ENCODE data around the gene PIK3R5.

The PIK3R5 gene

DNA sequence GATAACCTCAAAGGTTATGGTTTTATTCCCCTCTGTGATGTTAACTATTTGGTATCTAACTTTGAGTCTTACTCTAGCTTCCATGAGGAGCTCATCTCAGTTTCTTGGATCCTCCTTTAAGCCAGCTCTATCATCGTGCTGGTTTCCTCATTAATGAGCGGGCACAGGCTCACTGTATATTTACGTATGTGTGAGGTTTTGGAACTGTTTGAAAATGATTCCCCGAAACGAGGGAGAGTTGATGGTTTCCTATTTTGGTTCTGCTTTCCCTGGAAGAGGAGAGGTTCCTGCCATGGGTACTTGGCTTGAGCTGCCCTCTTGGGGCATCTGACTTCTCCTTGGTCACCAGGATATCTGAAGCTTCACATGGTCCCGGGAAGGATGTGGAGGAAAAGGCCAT, 65.3 kb downstream of the PIK3R5 start:
- Histone ChIP-seq H3K27ac (ENCODE audit: low read length) (no peak overlapping the region), H3K36me3 (ENCODE audit: control insufficient read depth, low read depth, low read length) (no peaks in the 10 kb centered on the region), H3K9me3 (ENCODE audit: control insufficient read depth, low read depth, low read length) (no peaks in the 10 kb centered on the region), H3K27me3 (ENCODE audit: control insufficient read depth, insufficient read depth, low read length) (no peaks in the 10 kb centered on the region), H3K9ac (ENCODE audit: low read length) (no peak overlapping the region), H3K4me1 (ENCODE audit: control insufficient read depth, low read depth, low read length) (peaks cover 11% of the 10 kb centered on the region), H3K4me3 (ENCODE audit: low read length) (no peak overlapping the region)

DNA sequence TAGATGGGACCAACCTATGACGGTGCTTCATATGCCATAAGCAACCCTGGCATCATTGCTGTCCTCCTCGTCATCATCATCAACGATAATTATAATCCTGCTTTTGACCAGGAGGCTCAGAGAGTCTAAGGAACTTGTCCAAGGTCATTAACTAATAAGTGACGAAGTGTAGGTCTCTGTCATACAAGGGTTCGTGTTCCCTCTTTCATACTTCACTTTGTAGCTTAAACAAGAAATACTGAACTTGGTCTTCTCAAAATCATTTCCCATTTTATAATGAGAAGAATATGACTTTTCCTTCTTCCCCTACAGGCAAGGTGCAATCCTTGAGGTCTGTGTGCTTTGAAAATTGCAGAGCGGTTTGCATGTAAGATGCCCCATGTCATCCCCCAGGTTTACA, 66.9 kb downstream of the PIK3R5 start:
- Histone ChIP-seq H3K4me1 (ENCODE audit: control insufficient read depth, low read depth, low read length) (peaks cover 21% of the 10 kb centered on the region), H3K27ac (ENCODE audit: low read length) (no peak overlapping the region), H3K4me3 (ENCODE audit: low read length) (no peak overlapping the region), H3K9me3 (ENCODE audit: control insufficient read depth, low read depth, low read length) (no peaks in the 10 kb centered on the region), H3K9ac (ENCODE audit: low read length) (no peak overlapping the region), H3K36me3 (ENCODE audit: control insufficient read depth, low read depth, low read length) (no peaks in the 10 kb centered on the region), H3K27me3 (ENCODE audit: control insufficient read depth, insufficient read depth, low read length) (peaks cover 8% of the 10 kb centered on the region)

- H3K27me3 ChIP-seq (ENCODE audit: control insufficient read depth, insufficient read depth, low read length), result peaks cover 10% of the 10 kb centered on the region
- H3K27ac ChIP-seq (ENCODE audit: low read length), result no peak overlapping the region
- H3K4me3 ChIP-seq (ENCODE audit: low read length), result no peak overlapping the region
- H3K9me3 ChIP-seq (ENCODE audit: control insufficient read depth, low read depth, low read length), result no peaks in the 10 kb centered on the region
- H3K36me3 ChIP-seq (ENCODE audit: control insufficient read depth, low read depth, low read length), result no peaks in the 10 kb centered on the region
- H3K4me1 ChIP-seq (ENCODE audit: control insufficient read depth, low read depth, low read length), result peaks cover 25% of the 10 kb centered on the region
- H3K9ac ChIP-seq (ENCODE audit: low read length), result no peak overlapping the region
Measured at GRCh38 chr17:8898126-8898525, 67.4 kb downstream of the PIK3R5 start.

- H3K4me1 ChIP-seq (ENCODE audit: control insufficient read depth, low read depth, low read length), result peaks cover 28% of the 10 kb centered on the region
- H3K27me3 ChIP-seq (ENCODE audit: control insufficient read depth, insufficient read depth, low read length), result peaks cover 10% of the 10 kb centered on the region
- H3K9me3 ChIP-seq (ENCODE audit: control insufficient read depth, low read depth, low read length), result no peaks in the 10 kb centered on the region
- no peak overlapping the region for H3K9ac ChIP-seq (ENCODE audit: low read length)
- no peak overlapping the region for H3K4me3 ChIP-seq (ENCODE audit: low read length)
- H3K36me3 ChIP-seq (ENCODE audit: control insufficient read depth, low read depth, low read length), result no peaks in the 10 kb centered on the region
- H3K27ac ChIP-seq (ENCODE audit: low read length), result no peak overlapping the region
Measured at GRCh38 chr17:8896641-8897635, 68.6 kb downstream of the PIK3R5 start.

- Histone ChIP-seq H3K4me1 (ENCODE audit: control insufficient read depth, low read depth, low read length) (peaks cover 27% of the 10 kb centered on the region), H3K36me3 (ENCODE audit: control insufficient read depth, low read depth, low read length) (no peaks in the 10 kb centered on the region), H3K27ac (ENCODE audit: low read length) (no peak overlapping the region), H3K9me3 (ENCODE audit: control insufficient read depth, low read depth, low read length) (no peaks in the 10 kb centered on the region), H3K27me3 (ENCODE audit: control insufficient read depth, insufficient read depth, low read length) (peaks cover 10% of the 10 kb centered on the region), H3K4me3 (ENCODE audit: low read length) (no peak overlapping the region), H3K9ac (ENCODE audit: low read length) (no peak overlapping the region)
Measured at GRCh38 chr17:8896087-8896486, 69.4 kb downstream of the PIK3R5 start.

DNA sequence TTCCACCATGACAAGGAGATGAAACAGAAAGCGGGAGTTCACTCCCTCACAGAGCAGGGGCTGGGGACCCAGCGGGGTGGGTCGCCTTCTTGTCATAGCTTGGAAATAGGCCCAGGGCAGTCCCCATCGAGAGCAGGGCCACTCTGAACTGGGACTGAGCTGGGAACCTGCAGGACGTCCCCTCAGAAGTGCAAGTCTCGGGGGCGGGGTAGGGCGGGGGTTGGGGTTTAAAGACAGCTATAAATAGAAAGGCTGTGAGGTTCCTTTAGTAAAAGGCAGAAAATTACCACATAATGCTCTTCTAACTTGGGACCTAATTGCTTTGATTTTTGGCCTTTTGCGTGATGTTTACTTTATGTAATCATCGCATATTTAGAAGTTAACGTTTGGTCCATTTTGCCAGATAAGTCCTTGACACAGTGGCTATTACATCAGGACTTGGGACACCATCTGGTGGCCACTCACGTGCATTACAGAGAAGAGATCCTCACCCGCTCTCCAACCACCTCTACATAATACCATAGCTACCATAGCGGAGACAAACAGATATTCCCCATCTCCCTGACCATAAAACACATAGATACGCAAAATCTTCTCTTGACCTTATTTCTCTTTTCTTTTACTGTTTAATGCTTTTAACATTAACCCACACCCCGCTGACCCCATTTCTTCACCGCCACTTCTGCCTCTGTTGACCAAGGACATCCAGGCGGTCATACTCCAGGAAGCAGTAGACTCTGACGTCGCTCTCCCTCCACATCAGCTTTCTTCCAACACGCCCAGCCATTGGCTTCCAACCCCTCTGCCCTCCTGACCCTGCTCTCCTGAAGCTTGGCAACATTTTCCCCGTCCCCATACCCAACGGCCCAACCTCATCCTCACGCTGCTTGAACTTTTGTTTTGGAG, 70.6 kb downstream of the PIK3R5 start:
- Histone ChIP-seq H3K4me1 (ENCODE audit: control insufficient read depth, low read depth, low read length) (peaks cover 16% of the 10 kb centered on the region), H3K27ac (ENCODE audit: low read length) (no peak overlapping the region), H3K4me3 (ENCODE audit: low read length) (peak overlapping the region; percentile 47), H3K36me3 (ENCODE audit: control insufficient read depth, low read depth, low read length) (no peaks in the 10 kb centered on the region), H3K9ac (ENCODE audit: low read length) (peak overlapping the region; percentile 25), H3K9me3 (ENCODE audit: control insufficient read depth, low read depth, low read length) (no peaks in the 10 kb centered on the region), H3K27me3 (ENCODE audit: control insufficient read depth, insufficient read depth, low read length) (peaks cover 10% of the 10 kb centered on the region)

GRCh38 chr17:8894202-8894671, 71.3 kb downstream of the PIK3R5 start:
- Histone ChIP-seq H3K4me3 (ENCODE audit: low read length) (peak overlapping the region; percentile 47), H3K27me3 (ENCODE audit: control insufficient read depth, insufficient read depth, low read length) (peaks cover 10% of the 10 kb centered on the region), H3K4me1 (ENCODE audit: control insufficient read depth, low read depth, low read length) (peaks cover 16% of the 10 kb centered on the region), H3K9ac (ENCODE audit: low read length) (peak overlapping the region; percentile 25), H3K9me3 (ENCODE audit: control insufficient read depth, low read depth, low read length) (no peaks in the 10 kb centered on the region), H3K27ac (ENCODE audit: low read length) (no peak overlapping the region), H3K36me3 (ENCODE audit: control insufficient read depth, low read depth, low read length) (no peaks in the 10 kb centered on the region)

DNA sequence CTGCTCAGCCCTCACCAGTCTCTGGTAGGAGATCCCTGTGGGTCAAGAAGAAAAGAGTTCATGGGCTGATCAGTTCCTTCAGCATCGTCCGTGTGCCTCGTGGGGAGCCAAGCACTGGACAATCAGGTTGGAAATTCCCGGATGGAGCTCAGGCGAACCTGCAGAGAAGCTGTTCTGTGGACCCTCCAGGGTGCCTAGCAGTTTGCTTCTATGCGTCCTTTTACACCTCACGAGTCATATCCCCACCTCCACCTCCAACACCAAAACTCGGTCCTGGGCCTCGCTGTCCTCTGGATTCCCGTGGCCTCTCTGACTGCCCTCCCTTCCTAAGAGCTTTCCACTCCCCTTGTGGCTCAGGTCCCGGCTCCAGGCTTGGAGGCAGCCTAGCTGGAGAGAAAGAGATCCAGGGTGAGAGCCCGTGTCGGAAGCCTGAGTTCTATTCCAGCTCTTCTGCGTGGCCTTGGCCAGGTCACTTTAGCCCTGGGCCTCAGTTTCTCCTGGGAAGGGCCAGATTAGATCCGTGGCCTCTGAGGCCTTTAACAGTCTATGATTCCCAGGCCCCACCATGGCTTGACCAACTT, 71.8 kb downstream of the PIK3R5 start:
- peaks cover 16% of the 10 kb centered on the region for H3K4me1 ChIP-seq (ENCODE audit: control insufficient read depth, low read depth, low read length)
- H3K9me3 ChIP-seq (ENCODE audit: control insufficient read depth, low read depth, low read length), result no peaks in the 10 kb centered on the region
- H3K9ac ChIP-seq (ENCODE audit: low read length), result peak overlapping the region; percentile 25
- peaks cover 10% of the 10 kb centered on the region for H3K27me3 ChIP-seq (ENCODE audit: control insufficient read depth, insufficient read depth, low read length)
- H3K36me3 ChIP-seq (ENCODE audit: control insufficient read depth, low read depth, low read length), result no peaks in the 10 kb centered on the region
- no peak overlapping the region for H3K27ac ChIP-seq (ENCODE audit: low read length)
- peak overlapping the region; percentile 47 for H3K4me3 ChIP-seq (ENCODE audit: low read length)

DNA sequence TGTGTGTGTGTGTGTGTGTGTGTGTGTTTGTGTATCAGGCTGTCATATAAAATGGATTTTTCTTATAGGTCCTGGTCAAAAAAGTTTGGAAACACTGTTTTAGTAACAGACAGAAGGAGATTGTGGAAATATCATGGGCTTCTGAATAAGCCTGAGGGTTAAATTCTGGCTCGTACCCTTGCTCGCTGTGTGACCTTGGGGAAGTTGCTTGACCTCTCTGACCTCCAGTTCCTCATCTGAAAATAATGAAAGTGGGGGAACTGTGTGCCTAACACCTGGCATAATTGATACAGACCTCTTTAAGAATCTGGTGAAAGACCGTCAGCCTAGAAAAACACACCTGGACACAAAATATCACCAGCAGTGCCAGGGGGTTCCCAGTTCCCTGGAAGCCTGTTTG, 72.4 kb downstream of the PIK3R5 start:
- H3K9me3 ChIP-seq (ENCODE audit: control insufficient read depth, low read depth, low read length), result no peaks in the 10 kb centered on the region
- H3K9ac ChIP-seq (ENCODE audit: low read length), result no peak overlapping the region
- no peak overlapping the region for H3K27ac ChIP-seq (ENCODE audit: low read length)
- no peak overlapping the region for H3K4me3 ChIP-seq (ENCODE audit: low read length)
- peaks cover 16% of the 10 kb centered on the region for H3K4me1 ChIP-seq (ENCODE audit: control insufficient read depth, low read depth, low read length)
- no peaks in the 10 kb centered on the region for H3K36me3 ChIP-seq (ENCODE audit: control insufficient read depth, low read depth, low read length)
- peaks cover 10% of the 10 kb centered on the region for H3K27me3 ChIP-seq (ENCODE audit: control insufficient read depth, insufficient read depth, low read length)

- Histone ChIP-seq H3K27ac (ENCODE audit: low read length) (no peak overlapping the region), H3K4me1 (ENCODE audit: control insufficient read depth, low read depth, low read length) (peaks cover 16% of the 10 kb centered on the region), H3K9ac (ENCODE audit: low read length) (no peak overlapping the region)
Measured at GRCh38 chr17:8892338-8892690, 73.2 kb downstream of the PIK3R5 start.

DNA sequence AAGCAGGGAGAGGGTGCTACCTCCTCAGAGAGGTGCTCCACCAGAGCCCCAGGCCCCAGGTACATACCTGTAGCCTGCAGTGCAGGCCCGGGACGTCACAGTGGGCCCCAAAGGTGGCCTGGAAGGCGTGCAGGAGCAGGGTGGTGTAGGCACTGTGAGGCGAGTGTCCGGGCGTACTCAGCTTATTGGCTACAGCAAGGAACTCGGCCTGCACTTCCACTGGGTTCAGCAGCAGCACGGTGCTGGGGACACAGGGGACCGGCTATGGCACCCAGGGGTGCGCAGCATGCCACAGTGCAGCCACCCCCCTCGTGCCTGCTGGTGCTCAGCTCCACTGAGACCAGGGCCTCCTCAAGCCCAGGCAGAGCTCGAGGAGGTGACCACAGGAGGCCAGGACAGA, 74.8 kb downstream of the PIK3R5 start:
- Histone ChIP-seq H3K36me3 (ENCODE audit: control insufficient read depth, low read depth, low read length) (no peaks in the 10 kb centered on the region), H3K4me3 (ENCODE audit: low read length) (no peak overlapping the region)

More at GRCh38 chr17:8892338-8892690, 73.2 kb downstream of the PIK3R5 start:
- Histone ChIP-seq H3K4me3 (ENCODE audit: low read length) (no peak overlapping the region), H3K9me3 (ENCODE audit: control insufficient read depth, low read depth, low read length) (no peaks in the 10 kb centered on the region), H3K36me3 (ENCODE audit: control insufficient read depth, low read depth, low read length) (no peaks in the 10 kb centered on the region), H3K27me3 (ENCODE audit: control insufficient read depth, insufficient read depth, low read length) (peaks cover 10% of the 10 kb centered on the region)

More for the DNA sequence above, 74.8 kb downstream of the PIK3R5 start:
- peaks cover 16% of the 10 kb centered on the region for H3K4me1 ChIP-seq (ENCODE audit: control insufficient read depth, low read depth, low read length)
- H3K27ac ChIP-seq (ENCODE audit: low read length), result no peak overlapping the region
- H3K27me3 ChIP-seq (ENCODE audit: control insufficient read depth, insufficient read depth, low read length), result peaks cover 10% of the 10 kb centered on the region
- no peak overlapping the region for H3K9ac ChIP-seq (ENCODE audit: low read length)
- H3K9me3 ChIP-seq (ENCODE audit: control insufficient read depth, low read depth, low read length), result no peaks in the 10 kb centered on the region
